ENCODE data around the gene SDC1. TPM values are rescaled to one million over a fixed set of nuclear protein-coding genes. Genes with fewer than 3 reads are reported as not detected.

SDC1 gene
- total and polyA plus RNA-seq, 9 donors, result 6.3 to 37.9 (median 13.9) TPM

DNA sequence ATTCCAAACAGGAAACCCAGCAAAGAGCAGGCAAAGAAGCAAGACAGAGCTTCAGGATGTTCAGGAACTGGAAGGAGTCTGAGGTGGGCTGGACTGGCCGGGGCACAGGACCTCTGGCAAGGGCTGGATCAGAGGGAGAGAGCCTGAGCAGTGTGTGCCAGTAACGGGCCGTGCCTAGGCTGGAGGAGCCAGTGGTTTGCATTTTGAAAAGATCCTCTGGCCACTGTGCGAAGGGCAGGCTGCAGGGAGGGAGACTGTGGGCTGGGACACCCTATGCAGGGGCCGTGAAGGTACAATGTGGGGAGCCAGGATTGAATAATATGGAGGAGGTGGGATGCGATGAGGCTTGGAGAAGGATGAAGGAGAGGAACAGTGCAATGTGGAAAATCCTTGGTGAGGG, 6.2 kb upstream of the SDC1 start:
- H3K4me1 ChIP-seq (ENCODE audit: control insufficient read depth, insufficient read depth, low read length), result no peaks in the 10 kb centered on the region
- H3K27ac ChIP-seq (ENCODE audit: low read length), result no peak overlapping the region
- no peak overlapping the region for H3K4me3 ChIP-seq (ENCODE audit: low read length)
- H3K36me3 ChIP-seq (ENCODE audit: control insufficient read depth, insufficient read depth, low read length), result no peaks in the 10 kb centered on the region
- no peak for DNase-seq
- H3K27me3 ChIP-seq (ENCODE audit: control insufficient read depth, insufficient read depth, low read length), result peaks cover 14% of the 10 kb centered on the region
- whole genome bisulfite sequencing (ENCODE audit: insufficient coverage), result 81% methylated on average over 6 of the region's 6 CpGs
- no peaks in the 10 kb centered on the region for H3K9me3 ChIP-seq (replicated peaks; ENCODE audit: control insufficient read depth, low read depth, low read length)

DNA sequence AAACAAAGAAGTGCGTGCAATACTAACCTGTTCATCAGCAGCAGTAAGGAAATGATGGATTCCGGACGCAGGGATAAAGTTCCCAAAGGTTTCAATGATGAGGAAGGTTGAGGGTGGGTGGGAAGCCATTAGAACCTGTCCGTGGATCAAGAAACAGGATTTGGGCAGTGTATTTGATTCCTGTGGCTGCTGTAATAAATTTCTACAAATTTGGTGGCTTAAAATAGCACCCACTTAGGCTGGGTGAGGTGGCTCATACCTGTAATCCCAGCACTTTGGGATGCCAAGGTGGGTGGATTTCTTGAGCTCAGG, 5.1 kb upstream of the SDC1 start:
- no peaks in the 10 kb centered on the region for H3K9me3 ChIP-seq (replicated peaks; ENCODE audit: control insufficient read depth, low read depth, low read length)
- H3K4me1 ChIP-seq (ENCODE audit: control insufficient read depth, insufficient read depth, low read length), result peaks cover 6% of the 10 kb centered on the region
- H3K27me3 ChIP-seq (ENCODE audit: control insufficient read depth, insufficient read depth, low read length), result peaks cover 19% of the 10 kb centered on the region
- no peaks in the 10 kb centered on the region for H3K36me3 ChIP-seq (ENCODE audit: control insufficient read depth, insufficient read depth, low read length)
- DNase-seq, result no peak
- WGBS (ENCODE audit: insufficient coverage), result 23% methylated on average over 3 of the region's 4 CpGs
- no peak overlapping the region for H3K4me3 ChIP-seq (ENCODE audit: low read length)
- H3K27ac ChIP-seq (ENCODE audit: low read length), result no peak overlapping the region

- Histone ChIP-seq H3K36me3 (ENCODE audit: control insufficient read depth, insufficient read depth, low read length) (no peaks in the 10 kb centered on the region), H3K27me3 (ENCODE audit: control insufficient read depth, insufficient read depth, low read length) (peaks cover 19% of the 10 kb centered on the region), H3K27ac (ENCODE audit: low read length) (no peak overlapping the region), H3K9me3 (replicated peaks; ENCODE audit: control insufficient read depth, low read depth, low read length) (no peaks in the 10 kb centered on the region), H3K4me3 (ENCODE audit: low read length) (no peak overlapping the region), H3K4me1 (ENCODE audit: control insufficient read depth, insufficient read depth, low read length) (peaks cover 6% of the 10 kb centered on the region)
- DNase-seq, result peak; percentile 76
- WGBS (ENCODE audit: insufficient coverage), result 56% methylated on average over 6 of the region's 8 CpGs
Measured at GRCh38 chr2:20229322-20230113, 4.6 kb upstream of the SDC1 start.

DNA sequence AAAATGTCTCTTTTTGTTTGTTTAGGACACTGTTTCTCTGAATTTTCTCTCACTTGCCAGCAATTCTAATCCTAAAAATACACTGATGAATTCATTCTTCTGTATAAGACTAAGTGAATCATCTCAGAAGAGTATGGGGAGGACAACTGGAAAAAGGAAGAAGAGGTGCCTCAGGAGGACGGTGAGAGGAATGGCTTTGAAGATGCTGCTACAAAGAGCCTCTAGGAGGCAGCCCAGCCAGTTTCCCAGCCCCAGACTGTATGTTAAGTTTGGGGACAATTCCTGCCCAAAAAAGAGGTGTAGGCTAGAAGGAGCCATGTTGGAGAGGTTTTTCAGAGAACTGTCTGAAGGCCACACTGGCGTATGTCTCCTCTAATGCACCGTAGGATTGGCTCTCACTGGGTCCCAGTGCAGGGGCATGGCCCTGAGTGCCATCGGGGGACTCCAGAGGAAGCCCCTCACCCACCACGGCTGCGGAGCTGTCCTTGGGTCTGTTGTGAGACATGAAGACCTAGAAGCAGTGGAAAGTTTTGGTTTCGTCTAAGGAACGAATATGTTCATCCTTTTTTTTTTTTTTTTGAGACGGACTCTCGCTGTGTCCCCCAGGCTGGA, 3.1 kb upstream of the SDC1 start:
- no peaks in the 10 kb centered on the region for H3K36me3 ChIP-seq (ENCODE audit: control insufficient read depth, insufficient read depth, low read length)
- peaks cover 12% of the 10 kb centered on the region for H3K4me1 ChIP-seq (ENCODE audit: control insufficient read depth, insufficient read depth, low read length)
- no peak for DNase-seq
- no peak overlapping the region for H3K27ac ChIP-seq (ENCODE audit: low read length)
- no peak overlapping the region for H3K4me3 ChIP-seq (ENCODE audit: low read length)
- 40% methylated on average over 1 of the region's 10 CpGs for WGBS (ENCODE audit: insufficient coverage)
- peaks cover 26% of the 10 kb centered on the region for H3K27me3 ChIP-seq (ENCODE audit: control insufficient read depth, insufficient read depth, low read length)
- H3K9me3 ChIP-seq (replicated peaks; ENCODE audit: control insufficient read depth, low read depth, low read length), result no peaks in the 10 kb centered on the region

- no peaks in the 10 kb centered on the region for H3K9me3 ChIP-seq (replicated peaks; ENCODE audit: control insufficient read depth, low read depth, low read length)
- no peak overlapping the region for H3K4me3 ChIP-seq (ENCODE audit: low read length)
- DNase-seq, result no peak
- H3K4me1 ChIP-seq (ENCODE audit: control insufficient read depth, insufficient read depth, low read length), result peaks cover 13% of the 10 kb centered on the region
- no peak overlapping the region for H3K27ac ChIP-seq (ENCODE audit: low read length)
- peaks cover 37% of the 10 kb centered on the region for H3K27me3 ChIP-seq (ENCODE audit: control insufficient read depth, insufficient read depth, low read length)
- WGBS (ENCODE audit: insufficient coverage), result 88% methylated on average over 7 of the region's 14 CpGs
- H3K36me3 ChIP-seq (ENCODE audit: control insufficient read depth, insufficient read depth, low read length), result no peaks in the 10 kb centered on the region
Measured at GRCh38 chr2:20226152-20226545, 1.2 kb upstream of the SDC1 start.

- peaks cover 13% of the 10 kb centered on the region for H3K4me1 ChIP-seq (ENCODE audit: control insufficient read depth, insufficient read depth, low read length)
- no peaks in the 10 kb centered on the region for H3K36me3 ChIP-seq (ENCODE audit: control insufficient read depth, insufficient read depth, low read length)
- H3K9me3 ChIP-seq (replicated peaks; ENCODE audit: control insufficient read depth, low read depth, low read length), result no peaks in the 10 kb centered on the region
- DNase-seq, result peak; percentile 77
- H3K27me3 ChIP-seq (ENCODE audit: control insufficient read depth, insufficient read depth, low read length), result peaks cover 37% of the 10 kb centered on the region
- peak overlapping the region; percentile 60 for H3K4me3 ChIP-seq (ENCODE audit: low read length)
- 6% methylated on average over 66 of the region's 66 CpGs for WGBS (ENCODE audit: insufficient coverage)
- H3K27ac ChIP-seq (ENCODE audit: low read length), result no peak overlapping the region
Measured at GRCh38 chr2:20225294-20226151, 593 bp upstream of the SDC1 start.

GRCh38 chr2:20224164-20224715, 690 bp downstream of the SDC1 start:
- Histone ChIP-seq H3K27ac (ENCODE audit: low read length) (no peak overlapping the region), H3K4me3 (ENCODE audit: low read length) (peak overlapping the region; percentile 61), H3K36me3 (ENCODE audit: control insufficient read depth, insufficient read depth, low read length) (no peaks in the 10 kb centered on the region), H3K4me1 (ENCODE audit: control insufficient read depth, insufficient read depth, low read length) (peaks cover 13% of the 10 kb centered on the region), H3K27me3 (ENCODE audit: control insufficient read depth, insufficient read depth, low read length) (peaks cover 37% of the 10 kb centered on the region), H3K9me3 (replicated peaks; ENCODE audit: control insufficient read depth, low read depth, low read length) (no peaks in the 10 kb centered on the region)
- WGBS (ENCODE audit: insufficient coverage), result 0% methylated on average over 70 of the region's 70 CpGs
- peak; percentile 28 for DNase-seq

DNA sequence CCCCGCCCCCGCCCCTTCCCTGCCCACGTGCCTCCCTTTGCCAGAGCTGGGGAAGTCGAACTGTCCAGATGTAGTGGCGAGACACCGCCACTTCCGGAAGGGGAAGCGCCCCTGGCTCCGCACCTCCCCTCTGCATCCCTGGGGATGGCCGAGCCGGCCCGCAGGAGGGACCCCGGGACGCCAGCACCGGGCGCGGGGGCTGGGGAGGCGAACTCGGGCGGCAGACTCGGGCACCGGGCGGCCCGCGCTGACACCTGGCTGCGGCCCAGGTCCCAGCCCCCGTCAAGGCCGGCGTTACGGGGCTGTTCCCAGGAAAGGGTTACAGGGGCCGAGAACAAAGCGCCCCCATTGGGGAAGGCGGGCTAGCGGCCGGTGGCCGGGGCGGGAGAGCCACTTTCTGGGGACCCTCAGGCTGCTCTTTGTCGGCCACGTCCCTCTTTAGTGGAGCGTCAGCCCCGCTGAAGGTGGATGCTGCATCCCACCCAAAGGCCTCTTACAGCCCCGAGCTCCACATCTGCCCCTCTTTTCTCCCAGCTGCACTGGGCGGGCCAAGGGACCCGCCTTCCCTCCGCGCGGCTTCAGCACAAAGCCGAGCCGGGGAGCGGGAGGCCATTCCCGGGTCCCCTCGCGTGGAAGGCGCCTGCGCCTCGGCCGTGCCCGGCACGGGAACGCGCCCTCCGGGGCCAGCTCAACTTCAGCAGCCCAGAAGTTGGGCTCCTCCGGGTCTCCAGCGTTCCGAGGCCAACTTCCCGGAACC, 1.3 kb downstream of the SDC1 start:
- Histone ChIP-seq H3K27ac (ENCODE audit: low read length) (peak overlapping the region; percentile 47), H3K9me3 (replicated peaks; ENCODE audit: control insufficient read depth, low read depth, low read length) (no peaks in the 10 kb centered on the region), H3K36me3 (ENCODE audit: control insufficient read depth, insufficient read depth, low read length) (no peaks in the 10 kb centered on the region), H3K4me1 (ENCODE audit: control insufficient read depth, insufficient read depth, low read length) (peaks cover 13% of the 10 kb centered on the region), H3K27me3 (ENCODE audit: control insufficient read depth, insufficient read depth, low read length) (peaks cover 37% of the 10 kb centered on the region), H3K4me3 (ENCODE audit: low read length) (peak overlapping the region; percentile 61)
- under 1% methylated on average over 63 of the region's 66 CpGs for WGBS (ENCODE audit: insufficient coverage)
- DNase-seq, result peak; percentile 65

DNA sequence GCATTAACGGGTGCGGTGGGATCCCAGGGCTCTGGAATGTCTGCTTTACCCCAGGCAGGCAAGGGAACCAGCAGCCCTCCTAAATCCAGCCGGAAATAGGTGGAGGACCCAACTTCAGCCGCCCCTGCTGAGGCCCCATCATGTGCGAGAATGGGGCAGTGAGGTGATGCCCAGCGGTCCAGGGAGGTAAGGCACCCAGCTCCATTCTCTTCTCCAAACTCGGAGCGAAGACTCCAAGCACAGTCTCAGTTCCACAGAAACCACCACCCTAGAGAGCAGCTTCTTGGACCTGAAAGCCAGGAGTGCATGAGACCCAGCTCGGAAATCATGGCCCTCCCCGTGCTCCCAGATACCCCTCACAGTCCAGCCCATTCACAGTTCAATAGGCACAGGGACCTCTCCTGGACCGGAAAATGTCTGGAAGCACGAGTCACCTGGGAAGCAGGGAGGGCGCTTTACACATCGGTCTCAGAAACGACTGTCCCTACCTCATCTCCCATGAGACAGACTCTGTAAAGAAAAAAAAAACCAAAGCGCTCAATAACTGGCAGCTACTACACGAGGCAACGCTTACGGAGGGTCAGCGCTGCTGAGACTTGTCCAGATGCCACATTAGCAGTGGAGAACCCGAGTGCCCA, 2.0 kb downstream of the SDC1 start:
- H3K27ac ChIP-seq (ENCODE audit: low read length), result no peak overlapping the region
- H3K27me3 ChIP-seq (ENCODE audit: control insufficient read depth, insufficient read depth, low read length), result peaks cover 33% of the 10 kb centered on the region
- H3K36me3 ChIP-seq (ENCODE audit: control insufficient read depth, insufficient read depth, low read length), result no peaks in the 10 kb centered on the region
- H3K9me3 ChIP-seq (replicated peaks; ENCODE audit: control insufficient read depth, low read depth, low read length), result no peaks in the 10 kb centered on the region
- 19% methylated on average over 19 of the region's 21 CpGs for WGBS (ENCODE audit: insufficient coverage)
- peaks cover 13% of the 10 kb centered on the region for H3K4me1 ChIP-seq (ENCODE audit: control insufficient read depth, insufficient read depth, low read length)
- DNase-seq, result no peak
- H3K4me3 ChIP-seq (ENCODE audit: low read length), result peak overlapping the region; percentile 61

Measured in muscle of leg (tissue), 11 donors.